ENCODE data around the gene ESYT1. TPM values are rescaled to one million over a fixed set of nuclear protein-coding genes. Genes with fewer than 3 reads are reported as not detected.
A peak's percentile ranks its signal among the peaks of the same experiment; 100 is the strongest.

ESYT1 gene
- total and polyA plus RNA-seq, 8 donors: 8.6 to 142 (median 29.7) TPM

- H3K36me3 ChIP-seq: peaks cover 59 to 61% (median 59%) of the 10 kb centered on the region in 4 donors
- TF ChIP-seq EP300 (IDR thresholded peaks at IDR 0.05) (no peak), POLR2A (IDR thresholded peaks at IDR 0.05) (peak in 1 of 4 donors; percentile 8)
- no peaks in the 10 kb centered on the region for H3K27me3 ChIP-seq
- WGBS, 5 donors: 20 to 33% (median 24%) methylated on average over 7 of the region's 7 CpGs
- intact Hi-C loops (cut with DNase I; ENCODE audit: low total_unique reads): loop anchor here (5.0 kb wide), 1 partner anchor 38 kb away; no protein-coding TSS in a partner anchor
- peak overlapping the region; percentile 71 to 85 (median 74) for H3K4me3 ChIP-seq
- peak overlapping the region; percentile 95 to 99 (median 97) for H3K27ac ChIP-seq
- peaks cover 31 to 69% (median 49%) of the 10 kb centered on the region in 4 donors for H3K4me1 ChIP-seq
- H3K9me3 ChIP-seq: no peaks in the 10 kb centered on the region
- DNase-seq: peak in 1 of 2 donors; percentile 63
Measured at GRCh38 chr12:56160193-56160763, 32.2 kb downstream of the ESYT1 start.

DNA sequence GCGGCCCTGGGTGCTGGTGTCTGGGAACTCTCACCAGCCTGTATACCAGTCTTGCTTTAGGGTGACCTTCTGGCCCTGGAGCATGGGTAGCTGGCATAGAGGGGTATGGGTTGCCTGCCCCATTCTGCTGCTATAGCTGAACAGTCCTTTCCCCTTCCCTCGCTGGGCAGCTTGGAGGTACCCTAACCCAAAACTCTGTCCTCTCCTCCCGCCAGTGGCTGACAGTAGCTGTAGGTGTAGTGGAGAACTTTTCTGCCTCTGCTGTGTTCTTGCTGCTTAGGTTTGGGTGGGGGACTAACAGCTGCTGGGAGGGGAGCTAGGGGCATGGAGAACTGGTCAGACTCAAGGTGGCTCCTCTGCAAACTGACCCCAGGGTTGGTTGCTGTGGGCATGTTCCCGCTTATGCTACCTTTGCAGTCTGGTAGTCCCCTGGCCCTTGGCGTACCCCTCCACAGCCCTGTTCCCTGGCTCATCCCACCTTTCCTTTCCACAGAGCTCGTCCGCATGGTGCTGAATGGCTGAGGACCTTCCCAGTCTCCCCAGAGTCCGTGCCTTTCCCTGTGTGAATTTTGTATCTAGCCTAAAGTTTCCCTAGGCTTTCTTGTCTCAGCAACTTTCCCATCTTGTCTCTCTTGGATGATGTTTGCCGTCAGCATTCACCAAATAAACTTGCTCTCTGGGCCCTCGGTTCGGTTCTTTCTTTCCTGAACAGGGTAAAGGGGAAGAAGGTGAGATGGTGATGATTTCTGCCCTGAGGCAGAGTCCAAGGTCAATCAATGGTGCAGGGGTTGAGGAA lies 33.0 kb downstream of the ESYT1 start:
- H3K4me1 ChIP-seq: peaks cover 31 to 69% (median 49%) of the 10 kb centered on the region in 4 donors
- H3K4me3 ChIP-seq: peak overlapping the region; percentile 71 to 85 (median 74)
- 56 to 71% (median 65%) methylated on average over 11 of the region's 11 CpGs for WGBS, 5 donors
- peak in 1 of 2 donors; percentile 16 for DNase-seq
- peaks cover 64 to 69% (median 67%) of the 10 kb centered on the region in 4 donors for H3K36me3 ChIP-seq
- H3K9me3 ChIP-seq: no peaks in the 10 kb centered on the region
- intact Hi-C loops (cut with DNase I; ENCODE audit: low total_unique reads): loop anchor here (5.0 kb wide), 1 partner anchor 39 kb away; no protein-coding TSS in a partner anchor
- peak overlapping the region; percentile 95 to 99 (median 97) for H3K27ac ChIP-seq
- TF ChIP-seq POLR2A (IDR thresholded peaks at IDR 0.05) (no peak), EP300 (IDR thresholded peaks at IDR 0.05) (no peak), POLR2AphosphoS5 (IDR thresholded peaks at IDR 0.05) (no peak), CTCF (IDR thresholded peaks at IDR 0.05) (no peak)
- H3K27me3 ChIP-seq: no peaks in the 10 kb centered on the region

GRCh38 chr12:56161690-56162351 lies 33.8 kb downstream of the ESYT1 start:
- Histone ChIP-seq H3K27ac (peak overlapping the region in 4 of 5 donors; percentile 95 to 99 (median 96)), H3K4me3 (peak overlapping the region in 3 of 4 donors; percentile 71 to 85 (median 77)), H3K27me3 (no peaks in the 10 kb centered on the region), H3K9me3 (no peaks in the 10 kb centered on the region), H3K36me3 (peaks cover 71 to 76% (median 74%) of the 10 kb centered on the region in 4 donors), H3K4me1 (peaks cover 31 to 62% (median 46%) of the 10 kb centered on the region in 4 donors)
- TF ChIP-seq EP300 (IDR thresholded peaks at IDR 0.05) (no peak), CTCF (IDR thresholded peaks at IDR 0.05) (no peak), POLR2AphosphoS5 (IDR thresholded peaks at IDR 0.05) (peak in 1 of 3 donors; percentile 1)
- DNase-seq: peak in 1 of 2 donors; percentile 29
- intact Hi-C loops (cut with DNase I; ENCODE audit: low total_unique reads): loop anchor here (5.0 kb wide), 1 partner anchor 40 kb away; no protein-coding TSS in a partner anchor
- WGBS, 5 donors: 69 to 77% (median 72%) methylated on average over 10 of the region's 10 CpGs

DNA sequence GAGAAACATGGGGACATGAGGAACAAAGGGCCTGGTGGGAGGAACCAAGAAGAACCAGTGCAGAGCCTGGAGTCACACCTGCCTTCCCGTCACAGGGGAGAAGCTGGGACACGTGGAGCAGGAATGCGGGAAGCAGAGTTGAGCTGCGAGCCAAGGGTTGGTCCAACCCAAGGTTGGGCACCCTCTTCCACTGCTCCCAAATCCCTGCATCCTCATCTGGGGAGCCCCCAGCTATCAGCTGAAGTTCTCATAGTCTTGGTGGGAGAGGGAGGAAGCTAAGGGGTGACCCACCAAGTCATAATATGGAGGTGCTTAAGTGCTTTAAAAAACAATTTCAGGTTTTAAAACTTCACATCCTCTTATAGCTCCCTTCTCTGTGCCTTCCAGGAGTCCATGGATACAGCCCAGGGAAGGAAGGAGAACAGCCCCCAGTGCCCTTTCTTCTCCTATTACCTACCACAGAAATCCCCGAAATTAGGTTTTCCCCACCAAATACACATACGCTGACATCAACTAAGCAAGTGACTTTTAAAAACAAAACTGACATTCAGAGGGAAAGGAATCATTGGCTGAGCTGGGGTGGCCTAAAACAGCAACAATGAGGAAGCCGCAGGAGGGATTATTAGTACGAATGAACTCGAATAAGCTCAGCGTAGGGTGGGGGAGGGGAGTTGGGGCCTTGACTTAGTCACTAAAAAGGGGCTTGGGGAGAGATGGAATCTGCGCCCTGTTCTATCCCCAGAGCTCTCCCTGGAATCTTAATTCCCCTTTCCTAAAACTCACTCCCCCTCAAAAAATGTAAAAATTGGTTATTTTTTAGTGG lies 34.6 kb downstream of the ESYT1 start:
- TF ChIP-seq POLR2AphosphoS5 (IDR thresholded peaks at IDR 0.05) (peak in 2 of 3 donors; percentile 5 to 30), CTCF (IDR thresholded peaks at IDR 0.05) (no peak), POLR2A (IDR thresholded peaks at IDR 0.05) (no peak), EP300 (IDR thresholded peaks at IDR 0.05) (no peak)
- Histone ChIP-seq H3K9me3 (no peaks in the 10 kb centered on the region), H3K36me3 (peaks cover 78 to 85% (median 83%) of the 10 kb centered on the region in 4 donors), H3K27ac (peak overlapping the region in 4 of 5 donors; percentile 49 to 99 (median 95)), H3K27me3 (no peaks in the 10 kb centered on the region), H3K4me3 (no peak overlapping the region), H3K4me1 (peaks cover 31 to 54% (median 41%) of the 10 kb centered on the region in 4 donors)
- intact Hi-C loops (cut with DNase I; ENCODE audit: low total_unique reads): loop anchor here (5.0 kb wide), 1 partner anchor 40 kb away; no protein-coding TSS in a partner anchor
- WGBS, 5 donors: 41 to 61% (median 51%) methylated on average over 11 of the region's 11 CpGs
- DNase-seq: peak in 1 of 2 donors; percentile 32
